AG20443 (cell line): ENCODE results near the gene SLC47A2.

Source experiments
- DNase-seq: peaks from one replicate; pipeline ENCODE4 v3.0.0; 2012; ENCODE audit warnings: low spot score, mixed read lengths

SLC47A2 gene

GRCh38 chr17:19747159-19747719 is 30.9 kb upstream of the SLC47A2 start:
- no peak for DNase-seq

- no peak for DNase-seq
These were observed 30.1 kb upstream of the SLC47A2 start for GRCh38 chr17:19746517-19746916.

DNA sequence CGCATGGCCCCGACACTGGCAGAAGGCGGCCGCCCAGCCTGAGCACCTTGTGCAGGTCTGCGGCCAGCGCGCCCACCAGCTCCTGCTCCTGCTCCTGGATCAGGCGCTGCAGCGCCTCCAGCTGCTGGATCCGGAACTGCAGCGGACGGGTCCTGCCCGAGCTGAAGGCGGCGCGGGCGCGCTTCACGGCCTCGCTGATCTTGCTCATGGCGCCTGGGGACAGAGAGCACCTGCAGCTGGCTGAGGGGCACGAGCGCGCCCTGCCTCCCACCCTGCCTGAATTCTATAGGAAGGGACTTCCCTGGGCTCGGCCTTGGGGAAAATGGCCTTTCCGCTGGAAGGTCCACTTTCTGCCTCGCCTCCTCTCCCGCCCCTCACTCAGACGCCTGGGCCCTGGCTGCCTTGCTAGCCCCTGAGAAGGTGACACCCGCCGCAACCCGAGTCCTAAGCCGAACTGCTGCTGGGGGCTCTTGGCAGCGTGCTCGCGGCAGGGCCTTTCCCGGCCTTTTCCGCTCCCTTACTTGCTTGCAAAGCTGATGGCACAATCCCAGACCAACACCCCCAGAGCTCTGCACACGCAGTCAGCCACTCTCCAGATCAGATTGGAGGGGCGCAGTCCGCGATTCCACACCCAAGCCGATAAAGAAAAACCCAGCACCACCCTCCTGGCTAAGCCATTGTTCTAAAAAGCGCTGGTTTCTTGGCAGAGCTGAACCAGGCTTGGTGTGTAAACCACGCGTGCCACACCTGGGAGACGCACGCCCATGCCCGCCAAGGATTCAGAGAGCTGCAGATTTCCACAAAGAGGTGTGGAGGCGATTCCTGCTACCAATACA is 28.8 kb upstream of the SLC47A2 start:
- peak; percentile 83 for DNase-seq

GRCh38 chr17:19744492-19744891 is 28.1 kb upstream of the SLC47A2 start:
- no peak for DNase-seq

DNA sequence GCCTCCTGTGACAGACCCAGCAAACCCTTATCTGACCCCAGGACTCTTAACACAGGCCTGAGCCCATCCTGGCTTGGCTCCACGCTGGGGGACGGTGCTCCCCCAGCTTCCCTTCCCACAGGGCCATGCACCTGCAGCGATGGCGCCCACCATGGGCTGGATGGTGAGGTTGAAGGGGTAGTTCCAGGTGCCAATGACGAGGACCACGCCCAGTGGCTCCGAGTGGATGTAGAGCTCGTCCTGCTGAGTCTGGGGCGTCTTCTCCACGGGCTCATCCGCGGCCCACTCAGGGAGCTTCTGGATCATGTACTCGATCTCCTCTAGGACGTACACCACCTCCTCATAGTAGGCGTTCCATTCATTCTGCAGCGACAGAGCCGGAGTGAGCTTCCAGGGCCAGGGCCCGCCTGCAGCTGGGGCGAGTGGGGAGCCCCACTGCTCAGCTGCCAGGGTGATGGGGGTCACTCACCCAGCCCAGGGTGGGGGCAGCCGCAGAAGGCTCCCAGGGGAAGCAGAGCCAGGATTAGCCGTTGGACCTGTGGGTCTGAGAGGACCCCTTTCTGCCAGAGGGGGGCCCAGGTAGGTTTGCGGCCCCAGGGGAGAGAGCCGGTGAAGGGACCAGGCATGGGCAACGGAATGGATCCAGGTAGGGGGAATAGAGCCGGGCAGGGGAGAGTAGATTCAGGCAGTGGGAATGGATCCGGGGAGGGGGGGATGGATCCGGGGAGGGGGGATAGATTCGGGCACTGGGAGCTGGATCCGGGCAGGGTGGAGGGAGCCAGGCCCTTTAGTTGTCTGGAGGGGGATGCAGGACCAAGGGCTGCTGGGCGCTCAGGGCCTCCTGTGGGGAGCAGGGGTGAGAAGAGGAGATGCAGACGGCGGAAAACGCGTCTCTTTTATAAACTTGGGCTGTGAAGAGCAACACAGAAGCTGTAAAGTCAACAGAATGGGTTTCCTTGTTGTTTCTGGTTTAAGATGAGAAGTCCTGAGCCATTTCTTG is 27.0 kb upstream of the SLC47A2 start:
- no peak for DNase-seq

DNA sequence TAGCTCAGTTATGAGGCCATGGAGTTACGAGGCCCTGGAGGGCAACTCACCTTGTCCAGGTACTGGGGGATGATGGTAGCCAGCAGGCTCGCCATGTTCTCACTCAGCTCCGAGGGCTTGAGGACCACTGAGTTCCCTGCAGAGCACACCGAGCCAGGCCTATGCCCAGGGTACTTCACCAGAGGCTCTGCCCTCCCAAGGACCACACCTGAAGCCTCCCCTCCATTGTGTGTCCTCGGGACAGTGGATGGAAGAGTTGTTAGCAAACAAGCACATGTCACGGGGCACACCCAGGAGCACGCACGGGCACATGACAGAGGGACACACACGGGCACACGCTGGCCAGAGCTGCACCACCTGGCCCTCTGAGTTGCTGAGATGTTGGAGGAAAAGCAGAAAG is 26.1 kb upstream of the SLC47A2 start:
- no peak for DNase-seq

DNA sequence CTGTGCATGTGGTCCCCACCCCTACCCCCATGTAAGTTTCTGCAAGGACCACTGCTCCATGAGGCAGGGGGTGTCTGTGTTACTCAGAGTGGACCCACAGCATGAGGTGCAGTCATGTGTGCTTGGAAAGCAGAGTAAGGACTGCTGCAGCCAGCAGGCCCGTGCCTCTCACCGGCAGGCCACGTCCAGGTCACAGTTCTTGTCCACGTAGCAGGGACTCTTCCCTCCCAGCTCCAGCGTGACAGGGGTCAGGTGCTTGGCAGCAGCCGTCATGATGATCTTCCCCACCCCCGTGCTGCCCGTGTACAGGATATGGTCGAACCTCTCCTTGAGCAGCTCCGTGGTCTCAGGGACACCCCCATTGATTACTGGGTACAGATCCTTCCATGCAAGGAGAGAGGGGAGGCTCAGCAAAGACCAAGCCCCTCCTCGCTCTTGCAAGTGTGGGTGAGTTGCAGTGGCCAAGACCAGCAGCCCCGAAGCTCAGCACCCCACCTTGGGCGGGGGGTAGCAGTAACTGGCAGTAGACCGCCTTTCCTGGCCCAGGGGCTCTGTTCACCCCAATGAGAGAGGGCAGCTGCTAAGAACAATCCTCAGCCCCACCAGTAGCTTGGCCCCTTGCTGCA is 25.6 kb upstream of the SLC47A2 start:
- no peak for DNase-seq

- DNase-seq = no peak
These were observed 24.5 kb upstream of the SLC47A2 start for GRCh38 chr17:19740933-19741332.

DNA sequence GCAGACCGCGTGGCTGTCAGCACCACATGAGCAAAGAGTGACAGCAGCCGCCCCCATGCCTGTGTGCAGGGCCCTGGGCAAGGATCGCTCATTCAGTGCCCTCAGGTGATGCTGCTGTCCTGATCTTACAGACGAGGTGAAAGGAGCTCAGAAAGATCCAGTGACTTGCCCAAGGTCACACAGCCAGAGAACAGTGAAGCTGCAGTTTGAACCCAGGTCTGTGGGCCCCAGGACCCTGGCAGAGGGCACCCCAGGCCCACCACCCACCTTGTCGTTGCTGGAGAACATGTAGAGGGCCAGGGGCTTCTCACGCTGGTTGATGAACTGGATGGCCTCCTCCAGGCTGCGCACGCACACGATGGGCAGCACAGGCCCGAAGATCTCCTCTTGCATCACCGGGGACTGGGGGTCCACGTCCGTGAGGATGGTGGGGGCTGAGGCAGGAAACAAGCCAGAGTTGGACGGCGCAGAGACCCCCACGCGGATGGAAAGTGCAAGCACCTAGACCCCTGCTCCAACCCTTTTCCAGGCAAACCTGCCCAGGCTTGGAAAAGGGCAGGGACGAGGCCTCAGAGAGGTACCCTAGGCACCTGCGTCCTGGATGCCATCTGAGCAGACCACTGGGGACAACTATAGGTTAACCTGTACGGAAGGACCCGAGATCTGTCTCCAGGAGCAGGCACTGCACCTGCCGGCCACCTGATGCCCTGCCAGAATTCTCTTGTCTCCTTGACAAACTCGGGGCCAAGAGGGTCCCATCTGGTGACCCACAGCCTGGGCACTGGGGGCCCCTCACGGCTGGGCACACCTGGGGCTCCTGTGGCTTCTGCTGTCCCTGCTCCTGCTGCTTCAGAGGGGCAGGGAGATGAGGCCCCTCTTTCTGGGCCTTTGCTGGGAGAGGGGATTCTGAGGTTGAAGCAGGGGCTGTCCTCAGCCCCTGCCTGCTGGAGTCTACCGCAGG is 23.1 kb upstream of the SLC47A2 start:
- no peak for DNase-seq

DNA sequence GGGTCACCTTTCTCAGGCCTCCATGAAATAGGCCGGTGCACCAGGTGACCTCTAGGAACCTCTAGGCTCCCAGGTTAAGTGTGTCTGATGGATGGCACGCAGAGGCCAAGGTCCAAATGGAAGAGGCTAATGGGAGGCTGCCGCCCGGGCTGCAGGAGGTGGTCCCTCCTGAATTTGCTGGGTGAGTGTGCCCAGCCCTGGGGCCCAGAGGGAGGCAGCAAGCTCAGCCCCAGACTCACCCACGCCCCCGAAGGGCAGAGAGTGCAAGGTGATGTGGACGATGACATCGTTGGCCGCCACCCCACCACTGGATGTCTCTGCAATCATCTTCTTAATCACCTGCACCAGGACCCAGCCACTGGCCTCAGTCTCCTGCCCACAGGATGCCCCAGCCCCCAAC is 22.4 kb upstream of the SLC47A2 start:
- no peak for DNase-seq

DNA sequence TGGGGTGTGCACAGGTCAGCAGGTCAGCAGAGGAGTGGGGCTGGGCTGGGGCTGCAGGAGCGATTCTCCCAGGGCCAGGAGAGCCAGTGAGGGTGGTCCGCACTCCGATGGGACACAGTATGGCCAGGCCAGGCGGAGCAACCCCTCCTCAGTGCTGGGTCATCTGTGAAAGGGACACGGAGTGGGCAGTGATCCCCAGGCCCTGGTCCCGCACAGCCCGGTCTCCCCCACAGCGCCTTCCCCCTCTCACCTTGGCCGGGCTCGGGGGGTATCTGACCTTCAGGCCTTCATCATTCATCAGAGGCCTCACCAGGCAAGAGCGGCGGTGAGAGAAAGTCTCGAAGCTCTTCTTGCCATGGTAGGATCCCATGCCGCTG is 21.7 kb upstream of the SLC47A2 start:
- DNase-seq = no peak

DNA sequence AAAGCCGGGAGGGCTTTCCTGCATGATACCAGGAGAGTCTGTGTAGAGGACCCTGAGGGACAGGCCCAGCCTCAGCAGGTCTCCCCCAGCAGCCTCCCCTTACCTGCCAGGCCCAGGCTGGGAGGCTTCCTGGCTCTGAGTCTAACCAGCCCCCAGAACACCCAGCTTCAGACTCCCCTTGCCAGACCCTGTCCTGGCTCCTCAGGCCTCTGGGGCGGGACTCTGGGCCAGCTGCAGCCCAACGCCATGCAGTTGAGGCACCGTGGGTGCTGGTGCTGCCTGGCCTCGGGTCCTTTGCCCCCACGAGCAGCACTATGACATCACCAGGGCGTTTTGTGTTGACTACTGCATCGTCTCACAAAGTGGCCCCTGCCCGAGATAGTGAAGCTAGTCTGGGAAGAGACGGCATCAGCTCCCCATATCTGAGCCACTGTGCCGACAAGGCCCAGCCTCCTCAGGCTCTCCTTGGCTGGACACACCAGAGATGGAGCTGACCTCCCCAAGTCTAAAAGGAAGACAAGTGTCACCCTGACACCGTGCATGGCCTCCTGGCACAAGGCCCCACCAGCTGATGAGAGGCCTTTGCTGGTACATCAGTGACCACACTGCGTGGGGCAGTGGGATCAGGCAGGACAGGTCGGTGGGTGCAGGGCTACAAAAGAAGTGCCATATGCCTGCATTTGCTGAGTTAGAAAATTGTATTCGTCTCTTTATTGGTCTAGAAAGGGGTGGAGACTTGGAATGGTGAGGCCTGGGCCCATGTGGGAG is 21.1 kb upstream of the SLC47A2 start:
- DNase-seq = no peak

GRCh38 chr17:19736071-19736470 is 19.7 kb upstream of the SLC47A2 start:
- no peak for DNase-seq

- no peak for DNase-seq
These were observed 17.7 kb upstream of the SLC47A2 start for GRCh38 chr17:19733953-19734526.

DNA sequence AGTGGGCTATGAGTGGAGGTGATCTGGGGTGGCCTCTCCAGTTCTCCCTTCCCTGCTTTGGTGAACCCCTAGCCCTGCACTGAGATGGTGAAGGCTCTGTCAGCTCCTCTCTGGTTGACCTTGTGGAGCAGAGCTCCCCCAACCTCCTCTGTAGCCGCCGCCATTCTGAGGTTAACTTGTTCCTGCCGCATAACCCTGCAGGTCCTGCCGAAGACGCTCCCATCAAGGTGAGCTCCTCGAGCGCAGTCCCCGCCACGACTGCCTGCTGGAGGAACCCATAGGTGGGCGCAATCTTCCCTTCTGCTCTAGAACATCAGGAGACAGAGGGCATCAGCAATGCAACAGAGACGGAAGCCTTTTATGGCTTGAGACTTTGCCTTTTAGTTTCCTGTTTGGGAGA is 15.2 kb upstream of the SLC47A2 start:
- DNase-seq = no peak

GRCh38 chr17:19730843-19731242 is 14.5 kb upstream of the SLC47A2 start:
- no peak for DNase-seq

- no peak for DNase-seq
These were observed 13.5 kb upstream of the SLC47A2 start for GRCh38 chr17:19729900-19730299.

DNA sequence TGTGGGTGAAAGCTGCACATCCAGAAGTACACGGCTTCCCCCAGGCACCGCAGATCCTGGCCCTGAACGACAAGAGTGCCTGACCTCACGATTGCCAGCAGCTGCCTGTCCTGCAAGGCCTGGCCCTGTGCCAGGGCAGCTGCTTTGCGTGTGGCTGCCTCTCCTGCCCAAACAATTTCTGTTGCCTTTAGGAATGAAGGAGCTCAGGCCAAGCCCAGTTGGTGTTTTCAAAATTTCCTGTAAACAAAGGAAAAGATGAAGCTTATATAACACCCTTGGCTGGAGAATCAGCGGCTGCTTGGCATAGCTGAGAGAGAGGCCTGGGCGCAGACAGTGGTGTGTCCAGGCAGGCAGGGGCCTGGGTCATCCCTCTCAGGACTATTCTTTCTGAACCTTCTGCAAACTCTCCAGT is 11.7 kb upstream of the SLC47A2 start:
- DNase-seq = peak; percentile 89

- peak; percentile 84 for DNase-seq
These were observed 11.2 kb upstream of the SLC47A2 start for GRCh38 chr17:19727501-19728078.
